Measurements from ENCODE around the gene AKT3.

DNA sequence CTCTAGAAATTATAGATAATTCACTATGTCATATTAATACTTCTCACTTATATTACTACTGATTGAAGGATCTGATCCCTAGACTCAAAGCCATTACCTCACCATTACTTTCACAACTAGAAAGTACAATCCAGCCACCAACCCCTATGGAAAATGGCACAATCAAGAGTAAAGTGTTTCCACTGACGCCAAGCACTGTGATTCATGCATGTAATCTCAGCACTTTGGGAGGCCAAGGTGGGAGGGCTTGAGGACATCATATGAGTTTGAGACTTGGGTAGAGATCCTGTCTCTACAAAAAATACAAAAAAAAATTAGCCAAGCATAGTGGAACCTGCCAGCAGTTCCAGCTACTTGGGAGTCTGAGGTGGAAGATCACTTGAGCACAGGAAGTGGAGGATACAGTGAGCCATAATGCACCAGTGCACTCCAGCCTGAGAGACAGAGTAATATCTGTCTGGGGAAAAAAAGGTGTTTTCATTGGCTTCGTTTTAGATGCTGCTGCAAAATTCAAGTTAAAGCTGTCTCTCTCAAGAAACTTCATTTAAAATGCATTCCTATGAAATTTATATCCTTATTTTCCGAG is 126.5 kb downstream of the AKT3 start:
- no peak for TF ChIP-seq POLR2A (IDR thresholded peaks at IDR 0.05; ENCODE audit: low read length)
- no peak for TF ChIP-seq JUNB (IDR thresholded peaks at IDR 0.05)
- no peak for TF ChIP-seq CTCF (IDR thresholded peaks at IDR 0.05)
- no peak for TF ChIP-seq RAD21 (conservative IDR thresholded peaks at IDR 0.05 in 1 of 2, IDR thresholded peaks at IDR 0.05 in 1 of 2)
- TF ChIP-seq ESRRA (IDR thresholded peaks at IDR 0.05; ENCODE audit: borderline replicate concordance, low read length) = no peak
- no peak for TF ChIP-seq EP300 (IDR thresholded peaks at IDR 0.05)
- no peak for TF ChIP-seq NFE2L2 (conservative IDR thresholded peaks at IDR 0.05; ENCODE audit: low read length)
- TF ChIP-seq REST (IDR thresholded peaks at IDR 0.05) = no peak

All from A549 (cell line).